ENCODE data around the gene TFB2M.

The TFB2M gene

GRCh38 chr1:246515390-246516005 lies 50.6 kb downstream of the TFB2M start:
- H3K4me3 ChIP-seq (replicated peaks; ENCODE audit: low read depth, low read length) = no peak overlapping the region
- DNase-seq (ENCODE audit: low read depth) = no peak
- TF ChIP-seq CTCF (IDR thresholded peaks at IDR 0.05; ENCODE audit: low read length, missing control alignments) = no peak

GRCh38 chr1:246513619-246514343 lies 52.3 kb downstream of the TFB2M start:
- no peak for TF ChIP-seq CTCF (IDR thresholded peaks at IDR 0.05; ENCODE audit: low read length, missing control alignments)
- H3K4me3 ChIP-seq (replicated peaks; ENCODE audit: low read depth, low read length) = no peak overlapping the region
- DNase-seq (ENCODE audit: low read depth) = no peak

- no peak overlapping the region for H3K4me3 ChIP-seq (replicated peaks; ENCODE audit: low read depth, low read length)
- DNase-seq (ENCODE audit: low read depth) = no peak
- TF ChIP-seq CTCF (IDR thresholded peaks at IDR 0.05; ENCODE audit: low read length, missing control alignments) = no peak
Observed at GRCh38 chr1:246513041-246513440, 53.0 kb downstream of the TFB2M start.

DNA sequence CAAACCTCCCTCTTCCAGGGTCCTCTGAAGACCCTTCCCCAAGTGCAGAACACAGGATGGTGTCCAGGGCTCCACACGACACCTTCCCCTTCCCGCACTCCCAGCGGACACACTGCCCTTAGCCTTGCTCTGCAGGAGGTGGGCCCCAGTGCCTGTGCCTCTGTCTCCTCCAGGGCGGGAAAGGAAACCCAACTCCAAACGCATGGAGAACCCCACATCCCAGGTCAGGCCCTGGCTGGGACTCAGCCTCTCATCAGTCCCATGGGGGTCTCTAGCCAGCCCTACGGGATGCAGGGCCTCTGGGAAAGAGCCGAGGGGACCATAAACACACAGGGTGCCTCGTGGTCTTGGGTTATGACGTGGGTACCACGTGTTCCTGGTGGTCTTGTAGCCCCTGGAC lies 53.4 kb downstream of the TFB2M start:
- TF ChIP-seq CTCF (IDR thresholded peaks at IDR 0.05; ENCODE audit: low read length, missing control alignments) = no peak
- DNase-seq (ENCODE audit: low read depth) = no peak
- H3K4me3 ChIP-seq (replicated peaks; ENCODE audit: low read depth, low read length) = no peak overlapping the region

- no peak overlapping the region for H3K4me3 ChIP-seq (replicated peaks; ENCODE audit: low read depth, low read length)
- no peak for TF ChIP-seq CTCF (IDR thresholded peaks at IDR 0.05; ENCODE audit: low read length, missing control alignments)
- no peak for DNase-seq (ENCODE audit: low read depth)
Observed at GRCh38 chr1:246512230-246512629, 53.8 kb downstream of the TFB2M start.

- no peak overlapping the region for H3K4me3 ChIP-seq (replicated peaks; ENCODE audit: low read depth, low read length)
- no peak for DNase-seq (ENCODE audit: low read depth)
- TF ChIP-seq CTCF (IDR thresholded peaks at IDR 0.05; ENCODE audit: low read length, missing control alignments) = no peak
Observed at GRCh38 chr1:246511203-246511602, 54.9 kb downstream of the TFB2M start.
